HG02571 (cell line): ENCODE results near the gene COQ2.
A peak's percentile ranks its signal among the peaks of the same experiment; 100 is the strongest.
"Not testable (repeated sequence)": the region's sequence is repeated elsewhere in the genome, so short reads cannot be mapped to it uniquely, and the experiment has no call there.

Experiments
- ATAC-seq: cut with Tn5 transposase; IDR thresholded peaks from one replicate; pipeline ENCODE4 v1.9.1; 2021; ENCODE audit warnings: mild to moderate bottlenecking, moderate library complexity; ENCODE audit not compliant: unreplicated experiment

COQ2 gene

GRCh38 chr4:83251447-83251830 lies 33.2 kb downstream of the COQ2 start:
- no peak for ATAC-seq

DNA sequence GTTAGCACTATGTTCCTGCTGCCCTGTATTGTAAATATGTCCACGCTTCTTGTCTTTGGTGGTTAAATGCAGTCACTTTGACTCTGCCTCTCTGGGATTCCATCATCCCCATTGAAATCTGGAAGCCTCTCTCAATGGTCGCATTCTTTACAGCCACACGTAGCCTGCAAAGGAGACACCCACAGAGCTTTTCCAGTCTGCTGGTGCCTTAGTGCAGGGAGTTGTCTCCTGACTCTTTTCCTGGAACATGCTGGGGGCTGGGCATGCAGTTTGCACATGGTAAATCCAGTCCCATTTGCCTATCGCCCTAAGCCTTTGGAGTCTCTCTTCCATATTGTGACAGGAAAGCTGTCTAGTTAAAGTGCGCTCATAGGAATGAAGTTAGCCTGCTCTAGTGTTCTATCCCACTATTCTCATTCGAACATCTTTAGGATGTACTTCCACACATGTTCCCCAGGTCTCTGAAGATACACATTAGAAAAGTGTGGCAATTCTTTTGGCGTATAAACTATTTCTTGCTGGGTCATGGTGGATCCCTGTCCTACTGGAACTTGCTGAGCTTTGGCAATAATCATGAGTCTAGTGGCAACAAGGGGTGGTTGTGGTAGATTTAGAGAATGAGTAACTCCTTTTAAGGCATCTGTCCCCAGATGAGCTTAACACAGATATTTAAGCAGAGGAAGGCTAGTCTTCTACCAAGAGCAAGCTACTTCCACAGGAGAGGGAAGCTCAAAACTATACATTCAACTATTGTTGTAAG lies 33.7 kb downstream of the COQ2 start:
- ATAC-seq, result no peak

DNA sequence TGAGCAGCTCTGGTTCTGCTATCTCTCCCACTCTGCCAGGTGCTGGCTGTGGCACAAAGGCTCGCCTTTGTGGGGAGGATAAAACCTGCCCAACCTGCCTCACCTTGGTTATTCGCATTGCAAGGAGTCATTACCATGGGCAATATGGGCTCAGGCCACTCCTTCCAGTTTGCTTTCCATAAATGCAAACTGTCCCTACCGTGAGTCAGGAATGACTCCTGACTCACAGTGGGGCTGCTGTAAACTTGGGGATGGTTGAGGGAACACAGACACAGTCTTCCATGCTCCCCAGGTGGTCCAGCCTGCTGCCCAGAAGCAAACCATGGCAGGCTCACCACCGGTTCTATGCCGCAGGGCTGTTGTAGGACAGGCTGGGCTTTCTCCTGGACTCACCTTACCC lies 36.1 kb downstream of the COQ2 start:
- ATAC-seq, result no peak

DNA sequence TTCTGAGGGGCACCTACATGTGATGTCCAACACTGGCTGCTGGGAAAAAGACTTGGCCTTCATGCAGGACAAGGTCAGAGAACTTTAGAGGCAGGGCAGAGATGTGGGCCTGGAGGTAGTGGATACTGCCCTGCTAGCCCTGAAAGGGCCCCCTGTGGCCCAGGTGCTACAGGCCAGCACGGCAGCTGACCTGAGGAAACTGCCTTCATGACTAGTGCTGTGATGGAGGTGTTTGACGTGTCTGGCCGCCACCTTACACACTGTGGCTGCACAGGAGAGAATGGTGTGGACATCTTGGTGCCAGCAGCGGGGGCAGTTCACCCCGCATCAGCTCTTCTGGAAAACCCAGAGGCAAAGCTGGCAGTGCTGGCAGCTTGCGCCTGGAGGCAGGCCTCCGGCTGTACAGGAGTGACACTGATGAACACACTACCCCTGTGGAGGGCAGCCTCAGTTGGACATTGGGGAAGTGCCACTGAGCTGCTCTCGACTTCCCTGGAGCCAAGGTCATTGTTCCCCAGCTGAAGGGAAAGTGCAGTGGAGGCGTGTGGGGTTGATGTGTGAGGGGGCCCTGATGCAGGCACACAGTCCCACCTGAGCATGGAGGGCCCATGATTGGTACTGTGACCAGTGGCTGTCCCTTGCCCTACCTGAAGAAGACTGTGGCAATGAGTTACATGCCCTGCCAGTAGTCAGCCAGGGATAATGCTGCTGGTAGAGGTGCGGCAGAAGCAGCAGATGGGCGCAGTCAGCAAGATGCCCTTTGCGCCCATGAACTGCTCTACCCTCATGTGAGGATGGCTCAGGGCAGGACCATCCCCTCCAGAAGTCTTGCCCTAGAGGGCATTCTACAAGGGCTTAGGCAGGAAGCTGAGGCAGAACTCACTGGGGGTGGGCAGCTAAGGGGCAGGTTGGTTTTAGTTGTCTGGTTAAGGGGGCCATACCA lies 36.9 kb downstream of the COQ2 start:
- no peak for ATAC-seq

DNA sequence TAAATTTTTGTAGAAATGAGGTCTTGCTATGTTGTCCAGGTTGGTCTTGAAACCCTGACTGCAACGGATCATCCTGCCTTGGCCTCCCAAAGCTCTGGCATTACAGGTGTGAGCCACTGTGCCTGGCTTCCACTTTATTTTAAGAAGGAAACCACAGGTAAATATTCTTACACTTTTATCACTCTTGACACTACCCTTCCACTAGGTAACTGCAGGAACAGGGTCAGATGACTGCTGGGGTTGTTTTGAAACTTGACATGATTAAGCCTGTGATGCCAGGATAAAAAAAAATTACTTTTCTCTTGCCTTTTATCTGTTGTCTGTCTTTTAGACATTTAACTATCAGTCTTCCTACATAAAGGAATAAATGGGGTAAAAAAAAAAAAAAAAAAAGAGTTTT lies 43.5 kb downstream of the COQ2 start:
- no peak for ATAC-seq

- ATAC-seq, result peak; percentile 83
Measured at GRCh38 chr4:83240379-83240875, 44.2 kb downstream of the COQ2 start.

DNA sequence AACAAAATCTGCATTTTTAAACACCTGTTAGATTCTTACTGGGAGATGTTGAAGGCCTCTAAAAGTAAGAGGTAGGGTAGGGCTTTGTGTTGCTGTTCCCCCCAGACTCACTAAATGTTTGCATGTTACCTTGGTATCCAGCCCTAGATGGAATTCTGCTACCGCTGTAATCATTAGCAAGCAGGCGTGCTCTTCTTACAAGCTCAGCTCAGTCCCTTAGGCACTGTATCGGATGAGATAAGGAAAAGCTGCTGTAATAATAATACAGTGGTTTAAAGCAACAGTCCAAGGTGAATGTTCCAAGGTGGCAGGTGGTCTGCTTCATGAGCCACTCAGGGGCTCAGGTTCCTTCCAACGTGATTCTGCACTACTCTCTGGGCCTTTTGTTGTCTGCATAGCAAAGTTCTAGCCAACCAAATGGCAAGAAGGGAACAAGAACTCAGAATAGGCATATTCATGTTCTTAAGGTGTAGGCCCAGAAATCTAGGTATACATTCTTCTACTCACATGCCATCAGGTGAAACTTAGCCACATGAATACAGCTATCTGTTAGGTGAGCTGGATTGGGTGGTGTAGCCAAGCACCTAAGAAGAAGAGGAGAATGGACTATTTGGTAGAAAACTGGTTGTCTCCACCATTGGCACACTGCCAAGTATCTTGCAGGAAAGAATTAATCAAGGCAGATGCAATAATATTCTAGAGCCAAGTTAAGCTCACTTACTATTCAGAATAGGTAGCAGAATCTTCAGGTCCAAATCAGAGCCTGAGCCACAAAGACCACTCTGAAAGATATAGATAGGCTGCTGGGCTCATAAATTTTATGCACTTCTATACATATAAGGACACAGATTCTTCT lies 46.0 kb downstream of the COQ2 start:
- ATAC-seq, result no peak

- ATAC-seq, result no peak
Measured at GRCh38 chr4:83237591-83237990, 47.0 kb downstream of the COQ2 start.

DNA sequence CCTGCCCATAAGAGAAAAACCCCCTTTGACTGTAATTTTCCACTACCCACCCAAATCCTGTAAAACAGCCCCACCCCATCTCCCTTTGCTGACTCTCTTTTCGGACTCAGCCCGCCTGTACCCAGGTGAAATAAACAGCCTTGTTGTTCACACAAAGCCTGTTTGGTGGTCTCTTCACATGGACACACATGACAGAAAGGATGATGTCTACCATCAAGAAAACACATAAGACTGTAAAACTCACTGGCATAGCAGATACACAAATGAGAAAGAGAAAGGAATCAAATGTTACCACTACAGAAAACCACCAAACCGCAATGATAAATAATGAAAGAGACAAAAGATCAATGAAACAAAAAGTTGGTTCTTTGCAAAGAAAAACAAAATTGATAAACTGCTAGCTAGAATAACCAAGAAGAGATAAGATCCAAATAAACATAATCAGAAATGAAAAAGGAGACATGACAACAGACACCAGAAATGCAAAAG lies 48.9 kb downstream of the COQ2 start:
- ATAC-seq, result not testable (repeated sequence)

- ATAC-seq, result no peak
Measured at GRCh38 chr4:83234902-83235644, 49.5 kb downstream of the COQ2 start.

DNA sequence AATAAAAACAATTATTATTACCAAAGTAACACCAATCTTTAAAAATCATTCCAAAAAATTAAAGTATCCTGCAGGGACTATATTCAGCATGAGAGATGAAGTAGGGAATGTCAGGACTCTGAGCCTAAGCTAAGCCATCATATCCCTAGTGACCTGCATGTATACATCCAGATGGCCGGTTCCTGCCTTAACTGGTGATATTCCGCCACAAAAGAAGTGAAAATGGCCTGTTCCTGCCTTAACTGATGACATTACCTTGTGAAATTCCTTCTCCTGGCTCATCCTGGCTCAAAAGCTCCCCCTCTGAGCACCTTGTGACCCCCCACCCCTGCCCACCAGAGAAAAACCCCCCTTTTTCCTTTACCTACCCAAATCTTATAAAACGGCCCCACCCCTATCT lies 50.2 kb downstream of the COQ2 start:
- ATAC-seq, result not testable (repeated sequence)

DNA sequence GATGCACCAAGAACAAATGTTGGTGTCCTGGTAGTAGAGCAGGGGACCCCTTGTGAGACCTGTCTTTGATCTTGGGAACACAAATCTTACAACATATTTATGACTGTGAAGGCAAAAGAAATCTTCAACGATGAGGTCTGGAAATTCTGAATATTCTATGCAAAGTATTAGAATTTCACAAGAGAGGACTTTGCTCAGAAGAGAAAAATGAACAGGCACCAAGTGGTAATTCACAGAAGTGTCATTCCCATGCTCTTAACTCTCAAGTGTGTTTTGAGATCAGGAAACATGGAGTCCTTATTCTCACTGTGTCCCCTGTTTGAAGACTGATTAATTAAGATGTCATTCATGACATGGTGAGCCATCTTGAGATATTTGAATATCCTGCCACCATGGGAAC lies 52.5 kb downstream of the COQ2 start:
- no peak for ATAC-seq

- ATAC-seq, result peak; percentile 67
Measured at GRCh38 chr4:83231620-83232076, 53.0 kb downstream of the COQ2 start.

DNA sequence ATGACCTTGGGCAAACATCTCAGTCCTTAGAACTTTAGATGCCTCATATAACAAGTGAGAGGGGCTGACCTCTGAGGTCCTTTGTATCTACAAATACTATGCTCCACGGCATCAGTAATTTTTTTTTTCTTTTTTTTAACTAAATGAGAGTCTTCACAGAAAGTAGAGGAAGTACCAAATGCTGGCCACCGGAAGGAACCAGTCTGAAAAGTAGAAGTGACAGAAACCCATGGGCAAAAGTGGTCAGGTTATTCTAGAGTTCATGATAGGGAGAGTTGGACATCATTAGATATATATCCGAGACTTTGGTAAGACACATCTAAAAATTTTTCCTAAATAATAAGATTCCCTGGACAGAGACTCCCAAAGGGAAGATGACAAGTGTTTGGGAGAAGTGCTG lies 53.7 kb downstream of the COQ2 start:
- no peak for ATAC-seq

GRCh38 chr4:83229791-83230190 lies 54.8 kb downstream of the COQ2 start:
- ATAC-seq, result no peak

- ATAC-seq, result no peak
Measured at GRCh38 chr4:83228231-83228630, 56.4 kb downstream of the COQ2 start.

DNA sequence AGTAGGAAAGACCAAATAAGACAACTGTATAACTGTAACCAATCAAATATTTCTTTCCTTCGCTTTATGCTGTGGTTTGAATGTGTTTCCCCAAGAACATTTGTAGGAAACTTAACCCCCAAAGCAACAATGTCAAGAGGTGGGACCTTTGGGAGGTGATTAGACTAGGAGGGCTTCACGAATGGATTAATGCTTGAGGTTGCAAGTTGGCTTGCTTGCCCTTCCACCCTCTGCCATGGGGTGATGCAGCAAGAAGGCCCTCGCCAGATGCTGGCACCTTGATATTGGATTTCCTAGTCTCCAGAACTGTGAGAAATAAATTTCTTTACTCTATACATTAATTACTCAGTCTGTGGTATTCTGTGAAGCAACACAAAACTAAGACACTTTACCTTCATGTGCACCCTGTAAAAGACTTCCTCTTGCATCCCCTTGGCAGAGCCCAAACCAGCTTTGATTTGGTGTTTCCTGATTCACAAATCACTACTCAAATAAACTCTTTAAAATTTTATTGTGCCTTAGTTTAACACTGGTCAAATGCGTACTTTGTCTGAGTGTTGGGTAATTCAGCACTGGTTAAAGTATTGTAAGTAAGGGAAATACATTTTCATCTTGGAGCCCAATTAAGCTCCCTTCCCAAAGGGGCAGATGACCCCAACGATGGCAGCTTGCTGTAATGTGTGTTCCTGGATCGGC lies 59.9 kb downstream of the COQ2 start:
- no peak for ATAC-seq

DNA sequence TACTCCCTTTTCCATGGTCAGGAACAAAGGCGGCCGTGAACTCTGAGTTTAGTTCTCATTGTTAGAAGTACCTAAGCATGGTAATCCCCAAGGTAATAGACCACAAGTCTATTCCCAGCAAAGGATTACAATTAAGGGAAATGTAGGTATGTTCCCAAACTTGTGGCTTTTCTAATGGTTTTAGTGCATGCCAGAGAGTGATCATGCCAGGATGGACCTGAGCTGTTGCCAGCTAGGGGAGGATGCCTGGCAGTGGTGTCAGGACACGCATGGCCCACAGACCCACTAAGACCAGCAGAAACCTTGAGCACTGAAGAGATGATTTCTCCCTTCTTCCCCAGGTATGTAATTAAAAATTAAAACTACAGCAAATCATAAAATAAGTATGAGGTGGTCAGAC lies 60.8 kb downstream of the COQ2 start:
- no peak for ATAC-seq

DNA sequence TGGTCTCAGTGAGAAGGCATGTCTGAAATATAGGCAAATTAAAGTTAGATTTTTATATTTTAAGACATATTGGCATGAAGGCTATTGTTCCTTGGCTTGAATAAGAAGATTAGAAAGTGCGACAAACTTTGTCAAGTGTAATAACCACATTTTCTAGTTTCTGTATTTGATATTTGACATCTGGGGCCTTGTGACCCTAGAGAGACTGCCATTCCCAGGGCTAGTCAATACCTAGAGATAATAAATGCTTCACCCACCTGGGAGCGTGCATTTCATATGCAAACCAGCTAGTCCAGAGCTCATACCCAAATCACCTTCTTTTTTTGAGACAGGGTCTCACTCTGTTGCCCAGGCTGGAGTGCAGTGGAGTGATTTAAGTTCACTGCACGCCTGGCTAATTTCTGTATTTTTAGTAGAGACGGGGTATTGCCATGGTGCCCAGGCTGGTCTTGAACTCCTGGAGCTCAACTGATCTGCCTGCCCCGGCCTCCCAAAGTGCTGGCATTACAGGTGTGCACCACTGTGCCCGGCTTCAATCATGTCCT lies 62.6 kb downstream of the COQ2 start:
- no peak for ATAC-seq
